ENCODE results near the gene SLC22A5.

DNA sequence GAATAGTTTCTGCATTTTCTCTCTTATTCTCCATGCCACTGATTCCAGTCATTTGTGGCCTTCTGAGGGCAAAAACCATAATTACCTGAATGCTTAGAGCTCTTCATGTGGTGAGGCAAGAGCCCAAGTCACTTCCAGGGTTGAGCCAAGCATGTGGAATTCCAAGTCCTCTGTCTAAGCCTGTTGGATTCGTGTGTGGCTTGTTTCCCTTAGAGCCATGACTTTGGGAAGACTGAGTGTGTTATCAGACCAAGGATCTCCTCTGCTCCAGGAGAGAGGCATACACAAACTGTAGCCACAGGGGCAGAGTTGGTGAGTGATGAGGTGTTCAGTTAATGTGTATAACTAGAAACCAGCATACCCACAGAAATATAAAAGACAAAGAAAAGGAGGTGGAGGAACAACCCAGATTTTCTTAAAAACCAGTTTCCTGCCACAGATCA, 27.1 kb downstream of the SLC22A5 start:
- TF ChIP-seq, protein P1, sequence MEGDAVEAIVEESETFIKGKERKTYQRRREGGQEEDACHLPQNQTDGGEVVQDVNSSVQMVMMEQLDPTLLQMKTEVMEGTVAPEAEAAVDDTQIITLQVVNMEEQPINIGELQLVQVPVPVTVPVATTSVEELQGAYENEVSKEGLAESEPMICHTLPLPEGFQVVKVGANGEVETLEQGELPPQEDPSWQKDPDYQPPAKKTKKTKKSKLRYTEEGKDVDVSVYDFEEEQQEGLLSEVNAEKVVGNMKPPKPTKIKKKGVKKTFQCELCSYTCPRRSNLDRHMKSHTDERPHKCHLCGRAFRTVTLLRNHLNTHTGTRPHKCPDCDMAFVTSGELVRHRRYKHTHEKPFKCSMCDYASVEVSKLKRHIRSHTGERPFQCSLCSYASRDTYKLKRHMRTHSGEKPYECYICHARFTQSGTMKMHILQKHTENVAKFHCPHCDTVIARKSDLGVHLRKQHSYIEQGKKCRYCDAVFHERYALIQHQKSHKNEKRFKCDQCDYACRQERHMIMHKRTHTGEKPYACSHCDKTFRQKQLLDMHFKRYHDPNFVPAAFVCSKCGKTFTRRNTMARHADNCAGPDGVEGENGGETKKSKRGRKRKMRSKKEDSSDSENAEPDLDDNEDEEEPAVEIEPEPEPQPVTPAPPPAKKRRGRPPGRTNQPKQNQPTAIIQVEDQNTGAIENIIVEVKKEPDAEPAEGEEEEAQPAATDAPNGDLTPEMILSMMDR (IDR thresholded peaks at IDR 0.05; ENCODE audit: low read length), result no peak
- no peak for TF ChIP-seq EZH2 (optimal IDR thresholded peaks at IDR 0.05; ENCODE audit: low read depth, low read length)
- no peak for TF ChIP-seq EZH2phosphoT487 (IDR thresholded peaks at IDR 0.05; ENCODE audit: low read length)

Measured in MM.1S (cell line).